ENCODE data around the gene CPPED1. TPM values are rescaled to one million over a fixed set of nuclear protein-coding genes. Genes with fewer than 3 reads are reported as not detected.

CPPED1 gene
- total RNA-seq, 2 donors from 2014 or later: 8.4 to 14.7 TPM

- WGBS, 2 experiments (ENCODE audit: insufficient coverage in 1 of 2, insufficient read length in 1 of 2): 86 to 100% methylated on average over 3 to 4 of the region's 4 CpGs
- peaks cover 26% of the 10 kb centered on the region for H3K36me3 Mint-ChIP-seq (ENCODE audit: low read depth)
- no peak overlapping the region for H3K27ac ChIP-seq (ENCODE audit: low read depth, low read length)
- H3K27me3 Mint-ChIP-seq (ENCODE audit: insufficient read depth): no peaks in the 10 kb centered on the region
- no peaks in the 10 kb centered on the region for H3K27me3 ChIP-seq (ENCODE audit: control insufficient read depth, insufficient read depth, low read length, poor library complexity, severe bottlenecking)
- no peak overlapping the region for H3K4me3 ChIP-seq (ENCODE audit: low read length)
- DNase-seq: no peak
- no peak overlapping the region for H3K9ac ChIP-seq (ENCODE audit: extremely low read depth, low read length, poor library complexity, severe bottlenecking)
- peaks cover 2% of the 10 kb centered on the region for H3K4me1 Mint-ChIP-seq
- H3K9me3 Mint-ChIP-seq: peaks cover 25% of the 10 kb centered on the region
- H3K4me1 ChIP-seq (ENCODE audit: control insufficient read depth, insufficient read depth, low read length): no peaks in the 10 kb centered on the region
- no peak overlapping the region for H3K27ac Mint-ChIP-seq
- no peaks in the 10 kb centered on the region for H3K36me3 ChIP-seq (ENCODE audit: control insufficient read depth, insufficient read depth, low read length)
- H3K9me3 ChIP-seq (ENCODE audit: control insufficient read depth, low read length): peaks cover 24% of the 10 kb centered on the region
- H3K4me3 Mint-ChIP-seq: no peak overlapping the region
- no peak for TF ChIP-seq CTCF (conservative IDR thresholded peaks at IDR 0.05)
Measured at GRCh38 chr16:12729448-12729847, 74.2 kb downstream of the CPPED1 start.

GRCh38 chr16:12728469-12728868, 75.2 kb downstream of the CPPED1 start:
- no peak overlapping the region for H3K4me3 ChIP-seq (ENCODE audit: low read length)
- Mint-ChIP-seq H3K4me3 (no peak overlapping the region), H3K4me1 (peaks cover 2% of the 10 kb centered on the region), H3K27ac (no peak overlapping the region), H3K36me3 (ENCODE audit: low read depth) (peaks cover 23% of the 10 kb centered on the region), H3K9me3 (peaks cover 21% of the 10 kb centered on the region), H3K27me3 (ENCODE audit: insufficient read depth) (no peaks in the 10 kb centered on the region)
- 86 to 90% methylated on average over 5 of the region's 5 CpGs for WGBS, 2 experiments (ENCODE audit: insufficient coverage in 1 of 2, insufficient read length in 1 of 2)
- no peaks in the 10 kb centered on the region for H3K27me3 ChIP-seq (ENCODE audit: control insufficient read depth, insufficient read depth, low read length, poor library complexity, severe bottlenecking)
- H3K27ac ChIP-seq (ENCODE audit: low read depth, low read length): no peak overlapping the region
- peaks cover 21% of the 10 kb centered on the region for H3K9me3 ChIP-seq (ENCODE audit: control insufficient read depth, low read length)
- no peaks in the 10 kb centered on the region for H3K36me3 ChIP-seq (ENCODE audit: control insufficient read depth, insufficient read depth, low read length)
- H3K9ac ChIP-seq (ENCODE audit: extremely low read depth, low read length, poor library complexity, severe bottlenecking): no peak overlapping the region
- no peak for TF ChIP-seq CTCF (conservative IDR thresholded peaks at IDR 0.05)
- DNase-seq: peak; percentile 59
- H3K4me1 ChIP-seq (ENCODE audit: control insufficient read depth, insufficient read depth, low read length): no peaks in the 10 kb centered on the region

GRCh38 chr16:12724226-12724625, 79.5 kb downstream of the CPPED1 start:
- no peaks in the 10 kb centered on the region for H3K4me1 ChIP-seq (ENCODE audit: control insufficient read depth, insufficient read depth, low read length)
- no peaks in the 10 kb centered on the region for H3K27me3 ChIP-seq (ENCODE audit: control insufficient read depth, insufficient read depth, low read length, poor library complexity, severe bottlenecking)
- Mint-ChIP-seq H3K4me3 (no peak overlapping the region), H3K9me3 (no peaks in the 10 kb centered on the region), H3K27me3 (ENCODE audit: insufficient read depth) (no peaks in the 10 kb centered on the region), H3K36me3 (ENCODE audit: low read depth) (peaks cover 6% of the 10 kb centered on the region), H3K4me1 (peaks cover 2% of the 10 kb centered on the region), H3K27ac (no peak overlapping the region)
- H3K27ac ChIP-seq (ENCODE audit: low read depth, low read length): peak overlapping the region; percentile 72
- no peak overlapping the region for H3K4me3 ChIP-seq (ENCODE audit: low read length)
- no peaks in the 10 kb centered on the region for H3K36me3 ChIP-seq (ENCODE audit: control insufficient read depth, insufficient read depth, low read length)
- no peaks in the 10 kb centered on the region for H3K9me3 ChIP-seq (ENCODE audit: control insufficient read depth, low read length)
- no peak overlapping the region for H3K9ac ChIP-seq (ENCODE audit: extremely low read depth, low read length, poor library complexity, severe bottlenecking)
- DNase-seq: no peak
- no peak for TF ChIP-seq CTCF (conservative IDR thresholded peaks at IDR 0.05)
- 91 to 98% methylated on average over 5 to 8 of the region's 8 CpGs for WGBS, 2 experiments (ENCODE audit: insufficient coverage in 1 of 2, insufficient read length in 1 of 2)

All from endodermal cell (in vitro differentiated cells).